ENCODE results near the gene BET1L.
"Not testable (repeated sequence)": the region's sequence is repeated elsewhere in the genome, so short reads cannot be mapped to it uniquely, and the experiment has no call there.

The BET1L gene

DNA sequence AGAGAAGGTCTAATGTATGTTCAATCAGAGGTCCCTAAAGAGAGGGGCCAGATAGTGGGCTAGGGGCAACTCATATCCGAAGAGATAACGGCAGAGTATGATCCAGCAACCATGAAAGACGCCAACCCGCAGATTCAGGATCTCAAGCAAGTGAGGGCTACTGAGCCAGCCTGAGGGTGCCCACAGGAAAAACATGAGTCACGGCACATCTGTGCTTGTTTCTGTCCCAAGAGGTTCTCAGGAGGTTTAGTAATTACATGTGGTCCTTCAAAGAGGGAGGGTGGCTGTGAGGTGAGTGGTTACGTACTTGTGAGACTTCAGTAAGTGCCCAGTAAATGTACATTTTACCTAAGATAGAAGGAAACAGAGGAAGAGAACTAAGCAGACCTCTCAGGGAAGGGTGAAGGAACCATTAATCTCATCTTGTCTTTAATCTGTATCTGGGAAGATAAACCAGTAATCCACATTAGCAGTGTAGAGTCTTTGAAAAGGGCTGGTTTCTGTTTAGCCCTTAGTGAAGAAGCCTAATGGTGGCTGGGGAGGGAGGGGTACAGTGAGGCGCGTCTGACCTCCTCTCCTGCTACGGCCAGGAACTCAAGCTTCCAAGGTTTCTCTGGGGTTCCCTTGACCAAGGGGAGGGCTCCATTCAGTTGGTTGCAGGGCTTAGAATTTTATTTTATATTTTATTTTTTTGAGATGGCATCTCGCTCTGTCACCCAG lies 18.7 kb upstream of the BET1L start:
- no peaks in the 10 kb centered on the region for H3K27me3 ChIP-seq (replicated peaks; ENCODE audit: control insufficient read depth, insufficient read depth, low read length)
- H3K36me3 ChIP-seq (ENCODE audit: control insufficient read depth, insufficient read depth, low read length, severe bottlenecking) = peaks cover 15% of the 10 kb centered on the region
- H3K4me1 ChIP-seq (ENCODE audit: control insufficient read depth, insufficient read depth, low read length) = no peaks in the 10 kb centered on the region
- H3K9ac ChIP-seq (ENCODE audit: low read length) = no peak overlapping the region
- no peaks in the 10 kb centered on the region for H3K9me3 ChIP-seq (ENCODE audit: control insufficient read depth, low read length)
- no peak overlapping the region for H3K4me3 ChIP-seq (ENCODE audit: low read length)
- DNase-seq (ENCODE audit: low read depth) = no peak

- no peak for DNase-seq (ENCODE audit: low read depth)
- Histone ChIP-seq H3K27me3 (replicated peaks; ENCODE audit: control insufficient read depth, insufficient read depth, low read length) (no peaks in the 10 kb centered on the region), H3K9me3 (ENCODE audit: control insufficient read depth, low read length) (no peaks in the 10 kb centered on the region), H3K4me3 (ENCODE audit: low read length) (no peak overlapping the region), H3K4me1 (ENCODE audit: control insufficient read depth, insufficient read depth, low read length) (no peaks in the 10 kb centered on the region), H3K36me3 (ENCODE audit: control insufficient read depth, insufficient read depth, low read length, severe bottlenecking) (peaks cover 12% of the 10 kb centered on the region), H3K9ac (ENCODE audit: low read length) (no peak overlapping the region)
These were observed 17.2 kb upstream of the BET1L start for GRCh38 chr11:224424-224823.

DNA sequence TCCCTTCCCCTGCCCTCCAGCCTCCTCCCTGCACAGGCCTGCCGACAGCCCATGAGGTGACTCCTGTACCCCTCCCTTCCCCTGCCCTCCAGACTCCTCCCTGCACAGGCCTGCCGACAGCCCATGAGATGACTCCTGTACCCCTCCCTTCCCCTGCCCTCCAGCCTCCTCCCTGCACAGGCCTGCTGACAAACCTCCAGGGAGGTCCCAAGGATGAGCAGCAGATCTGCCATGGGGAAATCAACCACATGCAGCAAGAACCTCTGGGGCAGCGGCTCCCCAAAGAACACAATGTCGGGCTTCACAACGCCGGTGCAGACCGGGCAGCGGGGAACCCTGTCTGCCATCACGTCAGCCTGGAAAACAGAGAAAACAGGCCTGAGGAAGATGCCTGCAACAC lies 16.7 kb upstream of the BET1L start:
- DNase-seq (ENCODE audit: low read depth) = no peak
- Histone ChIP-seq H3K36me3 (ENCODE audit: control insufficient read depth, insufficient read depth, low read length, severe bottlenecking) (peaks cover 12% of the 10 kb centered on the region), H3K4me3 (ENCODE audit: low read length) (no peak overlapping the region), H3K9me3 (ENCODE audit: control insufficient read depth, low read length) (no peaks in the 10 kb centered on the region), H3K9ac (ENCODE audit: low read length) (no peak overlapping the region), H3K4me1 (ENCODE audit: control insufficient read depth, insufficient read depth, low read length) (no peaks in the 10 kb centered on the region), H3K27me3 (replicated peaks; ENCODE audit: control insufficient read depth, insufficient read depth, low read length) (no peaks in the 10 kb centered on the region)

DNA sequence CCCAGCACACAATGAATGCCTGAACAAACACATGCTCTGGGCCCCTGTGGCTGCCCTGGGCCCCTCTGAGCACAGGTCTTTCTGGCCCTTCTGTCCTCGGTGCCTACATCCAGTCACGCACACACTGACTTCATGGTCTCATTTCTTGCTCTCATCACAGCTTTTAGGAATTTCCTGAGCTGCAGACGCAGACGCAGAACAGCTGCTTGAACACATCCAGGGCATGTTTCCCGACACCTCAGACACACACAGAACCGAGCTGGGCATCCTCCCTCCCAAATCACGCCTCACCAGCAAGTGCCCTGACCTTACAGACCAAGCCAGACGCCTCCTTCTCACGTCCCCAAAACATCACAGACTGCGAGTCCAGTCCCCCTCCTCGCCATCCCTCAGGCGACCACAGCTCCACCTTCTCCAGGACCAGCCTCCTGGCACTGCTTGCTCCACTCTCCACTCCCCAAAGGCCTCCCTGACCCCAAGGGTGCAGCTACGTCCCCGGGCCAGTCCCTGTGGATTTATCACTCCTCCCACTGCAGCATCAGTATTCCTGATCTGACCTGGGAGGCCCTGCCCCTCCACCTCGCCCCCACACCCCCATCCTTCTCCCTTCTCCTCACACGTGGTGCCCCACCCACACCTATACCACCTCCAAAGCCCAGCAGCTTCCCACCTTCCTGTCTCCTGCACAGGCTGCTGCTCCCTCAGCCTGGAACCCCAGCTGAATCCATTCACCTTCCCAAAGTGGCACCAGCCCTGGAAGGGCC lies 16.0 kb upstream of the BET1L start:
- Histone ChIP-seq H3K4me1 (ENCODE audit: control insufficient read depth, insufficient read depth, low read length) (no peaks in the 10 kb centered on the region), H3K27me3 (replicated peaks; ENCODE audit: control insufficient read depth, insufficient read depth, low read length) (no peaks in the 10 kb centered on the region), H3K36me3 (ENCODE audit: control insufficient read depth, insufficient read depth, low read length, severe bottlenecking) (peaks cover 12% of the 10 kb centered on the region), H3K9ac (ENCODE audit: low read length) (no peak overlapping the region), H3K4me3 (ENCODE audit: low read length) (no peak overlapping the region), H3K9me3 (ENCODE audit: control insufficient read depth, low read length) (no peaks in the 10 kb centered on the region)
- no peak for DNase-seq (ENCODE audit: low read depth)

DNA sequence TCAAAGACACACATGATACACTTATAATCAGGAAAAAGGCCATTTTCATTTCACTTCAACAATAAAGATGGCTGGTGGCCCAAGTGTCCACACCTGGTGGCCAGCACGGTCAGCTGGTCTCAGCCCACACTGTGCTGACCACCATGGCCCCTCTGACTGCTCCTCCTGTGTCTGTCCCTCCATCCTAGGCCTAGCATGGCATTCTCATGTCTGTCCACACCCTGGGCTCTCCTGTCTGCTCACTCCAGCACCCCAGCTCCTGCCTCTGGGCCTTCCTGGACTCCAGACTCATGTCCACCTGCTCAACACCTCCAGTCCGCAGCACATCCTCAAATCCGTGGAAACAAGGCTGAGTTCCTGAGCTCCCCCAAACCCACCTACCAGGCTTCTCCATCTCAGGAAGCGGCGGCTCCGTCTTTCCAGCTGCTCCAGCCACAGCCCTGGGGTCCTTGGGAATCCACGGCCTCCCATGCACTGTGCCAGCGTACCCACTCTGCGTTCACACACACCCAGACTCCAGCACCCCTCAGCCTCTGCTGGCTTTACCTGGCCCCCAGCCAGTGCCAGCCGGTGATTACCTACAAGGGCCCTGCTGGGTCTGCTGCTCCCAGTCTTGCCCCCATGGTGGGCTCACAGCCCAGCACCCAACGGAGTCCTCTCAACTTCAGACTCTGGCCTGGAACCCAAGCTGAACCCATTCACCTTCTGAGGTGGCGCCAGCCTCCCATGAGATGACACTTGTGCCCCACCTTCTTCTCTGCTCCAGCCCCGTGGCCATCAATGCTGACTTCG lies 15.0 kb upstream of the BET1L start:
- peaks cover 12% of the 10 kb centered on the region for H3K36me3 ChIP-seq (ENCODE audit: control insufficient read depth, insufficient read depth, low read length, severe bottlenecking)
- DNase-seq (ENCODE audit: low read depth) = no peak
- H3K27me3 ChIP-seq (replicated peaks; ENCODE audit: control insufficient read depth, insufficient read depth, low read length) = no peaks in the 10 kb centered on the region
- H3K4me3 ChIP-seq (ENCODE audit: low read length) = no peak overlapping the region
- no peaks in the 10 kb centered on the region for H3K4me1 ChIP-seq (ENCODE audit: control insufficient read depth, insufficient read depth, low read length)
- no peak overlapping the region for H3K9ac ChIP-seq (ENCODE audit: low read length)
- no peaks in the 10 kb centered on the region for H3K9me3 ChIP-seq (ENCODE audit: control insufficient read depth, low read length)

DNA sequence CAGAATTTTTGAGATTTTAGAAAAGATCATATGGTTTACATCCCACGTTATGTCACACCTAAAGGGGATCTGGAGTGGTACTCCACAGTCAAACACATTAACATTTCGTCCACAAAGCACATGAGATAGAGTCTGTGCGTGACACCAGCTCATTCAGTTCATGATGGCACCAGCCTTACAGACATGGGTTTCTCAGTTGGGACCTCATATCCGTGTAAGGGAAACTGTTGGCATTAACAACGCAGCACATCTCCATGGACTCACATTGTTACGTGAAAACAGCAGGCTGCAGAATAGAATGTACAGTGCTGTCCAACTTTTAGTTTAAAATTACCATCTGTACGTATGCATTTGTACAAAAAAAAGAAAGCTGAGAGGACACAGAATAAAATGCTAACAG lies 14.3 kb upstream of the BET1L start:
- H3K4me3 ChIP-seq (ENCODE audit: low read length) = no peak overlapping the region
- no peak overlapping the region for H3K9ac ChIP-seq (ENCODE audit: low read length)
- no peaks in the 10 kb centered on the region for H3K9me3 ChIP-seq (ENCODE audit: control insufficient read depth, low read length)
- H3K4me1 ChIP-seq (ENCODE audit: control insufficient read depth, insufficient read depth, low read length) = no peaks in the 10 kb centered on the region
- peaks cover 14% of the 10 kb centered on the region for H3K36me3 ChIP-seq (ENCODE audit: control insufficient read depth, insufficient read depth, low read length, severe bottlenecking)
- no peaks in the 10 kb centered on the region for H3K27me3 ChIP-seq (replicated peaks; ENCODE audit: control insufficient read depth, insufficient read depth, low read length)
- no peak for DNase-seq (ENCODE audit: low read depth)

- not testable (repeated sequence) for H3K4me3 ChIP-seq (ENCODE audit: low read length); H3K27me3 ChIP-seq (replicated peaks; ENCODE audit: control insufficient read depth, insufficient read depth, low read length); H3K9me3 ChIP-seq (ENCODE audit: control insufficient read depth, low read length); H3K9ac ChIP-seq (ENCODE audit: low read length); H3K4me1 ChIP-seq (ENCODE audit: control insufficient read depth, insufficient read depth, low read length); DNase-seq (ENCODE audit: low read depth)
- H3K36me3 ChIP-seq (ENCODE audit: control insufficient read depth, insufficient read depth, low read length, severe bottlenecking) = peaks cover 21% of the 10 kb centered on the region
These were observed 13.5 kb upstream of the BET1L start for GRCh38 chr11:220641-221215.

DNA sequence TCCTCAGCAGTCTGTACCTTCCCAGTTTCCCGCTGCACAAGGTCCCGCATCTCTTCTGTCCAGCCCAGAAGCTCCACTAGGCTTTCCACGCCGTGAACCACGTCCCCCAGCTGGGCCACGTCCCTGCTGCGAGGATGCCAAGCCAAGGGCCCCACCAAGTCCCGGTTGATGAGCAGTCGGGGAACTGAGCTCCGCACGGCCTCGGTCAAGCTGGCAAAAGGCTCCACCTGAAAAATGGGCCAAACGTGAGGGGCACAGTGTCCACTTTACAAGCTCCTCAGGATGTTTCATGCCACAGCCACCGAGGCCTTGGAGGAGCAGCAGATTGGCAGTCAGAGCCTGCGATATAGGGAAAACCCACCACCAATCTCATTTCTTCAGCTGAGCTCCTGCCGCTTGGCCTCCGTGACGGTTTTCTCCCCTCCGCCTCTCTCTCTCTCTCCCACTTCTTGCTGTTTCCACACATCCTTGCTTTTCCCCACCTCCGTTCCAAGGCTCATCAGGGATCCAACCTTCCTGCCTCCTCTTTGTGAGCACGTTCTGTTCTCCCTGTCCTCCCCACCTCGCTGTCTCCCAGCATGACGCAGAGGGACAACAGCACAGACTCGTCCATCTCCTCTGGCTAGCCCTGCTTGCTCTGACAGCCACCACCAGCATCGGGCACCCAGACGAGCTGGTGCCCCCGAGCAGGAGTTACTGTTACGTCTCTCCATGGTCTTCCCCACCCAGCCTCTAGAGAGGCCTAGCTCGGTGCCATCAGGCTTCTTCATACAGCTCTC lies 11.8 kb upstream of the BET1L start:
- H3K9ac ChIP-seq (ENCODE audit: low read length) = no peak overlapping the region
- peaks cover 36% of the 10 kb centered on the region for H3K36me3 ChIP-seq (ENCODE audit: control insufficient read depth, insufficient read depth, low read length, severe bottlenecking)
- no peak overlapping the region for H3K4me3 ChIP-seq (ENCODE audit: low read length)
- H3K4me1 ChIP-seq (ENCODE audit: control insufficient read depth, insufficient read depth, low read length) = no peaks in the 10 kb centered on the region
- H3K27me3 ChIP-seq (replicated peaks; ENCODE audit: control insufficient read depth, insufficient read depth, low read length) = no peaks in the 10 kb centered on the region
- no peak for DNase-seq (ENCODE audit: low read depth)
- no peaks in the 10 kb centered on the region for H3K9me3 ChIP-seq (ENCODE audit: control insufficient read depth, low read length)

DNA sequence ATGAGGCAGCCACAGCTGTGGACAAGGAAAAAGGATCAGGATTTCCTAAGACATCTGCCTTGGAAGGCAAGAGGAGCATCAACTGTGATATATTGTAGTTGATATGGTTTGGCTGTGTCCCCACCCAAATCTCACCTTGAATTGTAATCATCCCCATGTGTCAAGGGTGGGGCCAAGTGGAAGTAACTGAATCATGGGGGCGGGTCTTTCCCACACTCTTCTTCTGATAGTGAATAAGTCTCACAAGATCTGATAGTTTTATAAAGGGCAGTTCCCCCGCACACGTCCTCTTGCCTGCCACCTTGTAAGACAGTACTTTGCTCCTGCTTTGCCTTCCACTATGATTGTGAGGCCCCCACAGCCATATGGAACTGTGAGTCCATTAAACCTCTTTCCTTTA lies 10.5 kb upstream of the BET1L start:
- no peak for DNase-seq (ENCODE audit: low read depth)
- H3K27me3 ChIP-seq (replicated peaks; ENCODE audit: control insufficient read depth, insufficient read depth, low read length) = no peaks in the 10 kb centered on the region
- peaks cover 46% of the 10 kb centered on the region for H3K36me3 ChIP-seq (ENCODE audit: control insufficient read depth, insufficient read depth, low read length, severe bottlenecking)
- no peak overlapping the region for H3K4me3 ChIP-seq (ENCODE audit: low read length)
- H3K4me1 ChIP-seq (ENCODE audit: control insufficient read depth, insufficient read depth, low read length) = no peaks in the 10 kb centered on the region
- H3K9ac ChIP-seq (ENCODE audit: low read length) = no peak overlapping the region
- no peaks in the 10 kb centered on the region for H3K9me3 ChIP-seq (ENCODE audit: control insufficient read depth, low read length)

GRCh38 chr11:216081-216974 lies 9.1 kb upstream of the BET1L start:
- peaks cover 51% of the 10 kb centered on the region for H3K36me3 ChIP-seq (ENCODE audit: control insufficient read depth, insufficient read depth, low read length, severe bottlenecking)
- no peaks in the 10 kb centered on the region for H3K4me1 ChIP-seq (ENCODE audit: control insufficient read depth, insufficient read depth, low read length)
- no peak for DNase-seq (ENCODE audit: low read depth)
- H3K9me3 ChIP-seq (ENCODE audit: control insufficient read depth, low read length) = no peaks in the 10 kb centered on the region
- H3K4me3 ChIP-seq (ENCODE audit: low read length) = no peak overlapping the region
- H3K27me3 ChIP-seq (replicated peaks; ENCODE audit: control insufficient read depth, insufficient read depth, low read length) = no peaks in the 10 kb centered on the region
- H3K9ac ChIP-seq (ENCODE audit: low read length) = peak overlapping the region; percentile 44

Measured in adipocyte (in vitro differentiated cells).